DND-41 (cell line): ENCODE results near the gene CAV1.

Source experiments
- ATAC-seq: fragments of 200-7000 bp; cut with Tn5 transposase; 3 replicates; pipeline ENCODE4 v1.9.1; 2021; ENCODE audit warnings: low read depth; ENCODE audit not compliant: insufficient read depth
- DNase-seq: peaks from one replicate; pipeline ENCODE4 v3.0.0-alpha.2; 2020
- H2AFZ ChIP-seq: 2 replicates; pipeline ENCODE4 v1.6.0; 2012; ENCODE audit warnings: low read depth, low read length
- H3K27ac ChIP-seq: 2 replicates; pipeline ENCODE4 v1.5.1; 2012; ENCODE audit warnings: low read length, inconsistent platforms
- H3K27me3 ChIP-seq: fragments of 200-600 bp; sonication (generic); 2 replicates; pipeline ENCODE4 v1.6.0; 2012; ENCODE audit warnings: low read length, mild to moderate bottlenecking, inconsistent platforms; ENCODE audit not compliant: insufficient read depth, poor library complexity
- H3K36me3 ChIP-seq: 2 replicates; pipeline ENCODE4 v1.5.1; 2012; ENCODE audit warnings: low read length, inconsistent platforms; ENCODE audit not compliant: insufficient read depth
- H3K4me1 ChIP-seq: 2 replicates; pipeline ENCODE4 v1.5.1; 2012; ENCODE audit warnings: mild to moderate bottlenecking, low read length; ENCODE audit not compliant: insufficient read depth
- H3K4me2 ChIP-seq: 2 replicates; pipeline ENCODE4 v1.6.0; 2012; ENCODE audit warnings: mild to moderate bottlenecking, moderate library complexity, low read length, inconsistent platforms; ENCODE audit not compliant: insufficient read depth
- H3K4me3 ChIP-seq, 2 experiments: fragments of 200-600 bp in 1 of 2; shearing (Covaris generic) in 1 of 2; 2 replicates each; pipeline ENCODE4 v1.5.1; 2012 to 2016; ENCODE audit warnings: inconsistent platforms in 2 of 2, low read length in 2 of 2, mild to moderate bottlenecking in 2 of 2, low read depth in 1 of 2, moderate library complexity in 1 of 2
- H3K79me2 ChIP-seq: 2 replicates; pipeline ENCODE4 v1.6.0; 2012; ENCODE audit warnings: low read length, inconsistent platforms; ENCODE audit not compliant: insufficient read depth
- H3K9ac ChIP-seq: 2 replicates; pipeline ENCODE4 v1.6.0; 2012; ENCODE audit warnings: low read depth, mild to moderate bottlenecking, inconsistent platforms, low read length, moderate library complexity
- H3K9me3 ChIP-seq: 2 replicates; pipeline ENCODE4 v1.5.1; 2012; ENCODE audit warnings: low read length, moderate library complexity, mild to moderate bottlenecking, inconsistent platforms; ENCODE audit not compliant: insufficient read depth, severe bottlenecking
- H4K20me1 ChIP-seq: 2 replicates; pipeline ENCODE4 v1.6.0; 2012; ENCODE audit warnings: low read length; ENCODE audit not compliant: insufficient read depth
- EZH2 ChIP-seq: IDR thresholded peaks from 3 replicates; pipeline ENCODE4 v1.6.1; 2012; ENCODE audit warnings: borderline replicate concordance, low read depth, mild to moderate bottlenecking, moderate library complexity, low read length, inconsistent platforms; ENCODE audit not compliant: severe bottlenecking
- TF ChIP-seq, protein P1 (sequence below): IDR thresholded peaks from 2 replicates; pipeline ENCODE4 v1.5.1; 2012; ENCODE audit warnings: borderline replicate concordance, low read length, moderate library complexity, mild to moderate bottlenecking; ENCODE audit not compliant: poor library complexity, severe bottlenecking; ENCODE audit errors: extremely low read depth

CAV1 gene

DNA sequence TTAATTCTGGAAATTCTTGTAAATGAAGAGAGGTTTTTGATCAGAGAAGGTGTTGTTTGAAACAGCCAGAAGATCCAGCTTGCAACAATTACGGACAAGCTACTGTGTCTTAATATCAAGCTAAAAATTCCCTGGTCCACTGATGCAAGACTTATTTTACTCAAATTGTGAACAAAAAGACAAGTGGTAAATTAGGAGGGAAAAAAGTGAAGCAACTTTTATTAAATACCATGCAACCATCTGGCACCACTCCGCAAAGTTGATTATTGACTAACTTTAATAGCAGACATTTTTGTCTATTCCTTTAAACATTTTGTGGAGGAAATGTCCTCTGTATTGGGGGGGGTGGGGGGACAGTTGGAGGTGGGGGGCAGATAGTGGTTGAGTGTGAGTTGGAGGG is 30.4 kb upstream of the CAV1 start:
- H3K4me3 ChIP-seq = no peak overlapping the region
- ATAC-seq (no peak), DNase-seq (no peak)
- H3K9ac ChIP-seq = no peak overlapping the region
- no peaks in the 10 kb centered on the region for H3K4me1 ChIP-seq
- H2AFZ ChIP-seq = no peak overlapping the region
- no peaks in the 10 kb centered on the region for H4K20me1 ChIP-seq
- no peaks in the 10 kb centered on the region for H3K36me3 ChIP-seq
- no peaks in the 10 kb centered on the region for H3K9me3 ChIP-seq
- no peak overlapping the region for H3K4me2 ChIP-seq
- H3K27ac ChIP-seq = no peak overlapping the region
- H3K79me2 ChIP-seq = no peaks in the 10 kb centered on the region
- TF ChIP-seq EZH2 = no peak
- TF ChIP-seq, protein P1, sequence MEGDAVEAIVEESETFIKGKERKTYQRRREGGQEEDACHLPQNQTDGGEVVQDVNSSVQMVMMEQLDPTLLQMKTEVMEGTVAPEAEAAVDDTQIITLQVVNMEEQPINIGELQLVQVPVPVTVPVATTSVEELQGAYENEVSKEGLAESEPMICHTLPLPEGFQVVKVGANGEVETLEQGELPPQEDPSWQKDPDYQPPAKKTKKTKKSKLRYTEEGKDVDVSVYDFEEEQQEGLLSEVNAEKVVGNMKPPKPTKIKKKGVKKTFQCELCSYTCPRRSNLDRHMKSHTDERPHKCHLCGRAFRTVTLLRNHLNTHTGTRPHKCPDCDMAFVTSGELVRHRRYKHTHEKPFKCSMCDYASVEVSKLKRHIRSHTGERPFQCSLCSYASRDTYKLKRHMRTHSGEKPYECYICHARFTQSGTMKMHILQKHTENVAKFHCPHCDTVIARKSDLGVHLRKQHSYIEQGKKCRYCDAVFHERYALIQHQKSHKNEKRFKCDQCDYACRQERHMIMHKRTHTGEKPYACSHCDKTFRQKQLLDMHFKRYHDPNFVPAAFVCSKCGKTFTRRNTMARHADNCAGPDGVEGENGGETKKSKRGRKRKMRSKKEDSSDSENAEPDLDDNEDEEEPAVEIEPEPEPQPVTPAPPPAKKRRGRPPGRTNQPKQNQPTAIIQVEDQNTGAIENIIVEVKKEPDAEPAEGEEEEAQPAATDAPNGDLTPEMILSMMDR = no peak
- H3K27me3 ChIP-seq = peaks cover 7% of the 10 kb centered on the region

DNA sequence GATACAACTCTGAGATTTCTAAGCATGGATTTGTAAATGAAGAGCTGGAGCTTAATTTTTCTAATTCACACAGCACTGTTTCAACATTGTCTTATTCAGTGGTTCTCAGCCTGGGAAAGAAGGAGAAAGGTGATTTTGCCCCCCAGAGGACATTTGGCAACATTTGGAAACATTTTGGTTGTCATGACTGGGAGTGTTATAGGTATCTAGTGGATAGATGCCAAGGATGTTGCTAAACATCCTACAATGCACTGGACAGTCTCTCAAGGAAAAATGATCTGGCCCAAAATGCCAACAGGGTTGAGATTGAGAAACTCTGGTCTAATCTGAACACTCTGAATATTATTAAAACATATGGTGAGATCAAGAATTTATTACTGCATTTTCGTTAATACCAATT is 29.1 kb upstream of the CAV1 start:
- no peak overlapping the region for H3K27ac ChIP-seq
- H4K20me1 ChIP-seq = no peaks in the 10 kb centered on the region
- H3K27me3 ChIP-seq = peaks cover 7% of the 10 kb centered on the region
- no peaks in the 10 kb centered on the region for H3K4me1 ChIP-seq
- no peak overlapping the region for H3K4me3 ChIP-seq
- TF ChIP-seq, protein P1 = no peak
- TF ChIP-seq EZH2 = no peak
- no peaks in the 10 kb centered on the region for H3K79me2 ChIP-seq
- DNase-seq (no peak), ATAC-seq (no peak)
- no peaks in the 10 kb centered on the region for H3K9me3 ChIP-seq
- no peak overlapping the region for H2AFZ ChIP-seq
- no peak overlapping the region for H3K4me2 ChIP-seq
- H3K36me3 ChIP-seq = no peaks in the 10 kb centered on the region
- no peak overlapping the region for H3K9ac ChIP-seq

DNA sequence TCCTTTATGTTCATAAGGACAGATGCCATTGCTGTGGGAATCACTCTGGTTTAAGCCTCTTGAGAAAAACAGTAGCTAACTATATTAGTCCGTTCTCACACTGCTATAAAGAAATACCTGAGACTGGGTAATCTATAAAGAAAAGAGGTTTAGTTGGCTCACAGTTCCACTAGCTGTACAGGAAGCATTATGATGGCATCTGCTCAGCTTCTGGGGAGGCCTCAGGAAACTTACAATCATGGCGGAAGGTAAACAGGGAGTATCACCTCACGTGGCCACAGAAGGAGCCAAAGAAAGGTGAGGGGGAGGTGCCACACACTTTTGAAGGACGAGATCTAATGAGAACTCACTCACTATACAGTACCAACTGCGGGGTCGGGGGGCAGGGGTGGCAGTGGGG is 28.2 kb upstream of the CAV1 start:
- no peak overlapping the region for H3K27ac ChIP-seq
- ATAC-seq (no peak), DNase-seq (no peak)
- no peak overlapping the region for H3K9ac ChIP-seq
- H3K27me3 ChIP-seq = peaks cover 7% of the 10 kb centered on the region
- H2AFZ ChIP-seq = no peak overlapping the region
- no peak overlapping the region for H3K4me3 ChIP-seq
- TF ChIP-seq, protein P1 = no peak
- no peak for TF ChIP-seq EZH2
- H3K36me3 ChIP-seq = no peaks in the 10 kb centered on the region
- no peaks in the 10 kb centered on the region for H3K79me2 ChIP-seq
- no peaks in the 10 kb centered on the region for H3K4me1 ChIP-seq
- no peaks in the 10 kb centered on the region for H4K20me1 ChIP-seq
- no peaks in the 10 kb centered on the region for H3K9me3 ChIP-seq
- H3K4me2 ChIP-seq = no peak overlapping the region

DNA sequence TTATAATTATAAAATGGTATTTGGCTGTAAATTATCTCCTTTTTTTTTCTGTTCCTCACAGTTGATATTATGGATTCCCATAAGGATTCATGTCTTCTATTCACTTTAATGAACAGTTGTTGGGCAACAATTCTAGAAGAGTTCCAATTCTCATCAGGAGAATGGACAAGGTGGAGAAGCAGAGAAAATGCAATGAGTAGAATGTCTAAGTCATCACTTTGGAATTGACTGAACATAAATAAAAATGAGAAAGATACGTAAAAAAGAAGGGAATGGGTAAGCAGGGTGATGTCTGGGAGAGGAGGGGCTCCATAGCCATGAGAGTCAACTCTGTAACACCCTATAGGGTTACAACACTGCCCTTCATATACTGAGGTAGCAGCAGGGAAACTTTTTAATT is 27.1 kb upstream of the CAV1 start:
- H3K27ac ChIP-seq = no peak overlapping the region
- no peak overlapping the region for H3K4me2 ChIP-seq

More for the DNA sequence above, 27.1 kb upstream of the CAV1 start:
- Histone ChIP-seq H3K4me3 (no peak overlapping the region), H3K9ac (no peak overlapping the region), H2AFZ (no peak overlapping the region), H3K4me1 (no peaks in the 10 kb centered on the region), H3K79me2 (no peaks in the 10 kb centered on the region), H3K36me3 (no peaks in the 10 kb centered on the region), H3K9me3 (no peaks in the 10 kb centered on the region), H4K20me1 (no peaks in the 10 kb centered on the region), H3K27me3 (peaks cover 2% of the 10 kb centered on the region)
- TF ChIP-seq, protein P1 = no peak
- ATAC-seq (no peak), DNase-seq (no peak)
